IMR-90 (cell line): ENCODE results near the gene SLCO1B1. TPM values are rescaled to one million over a fixed set of nuclear protein-coding genes. Genes with fewer than 3 reads are reported as not detected.

Experiments used
- ATAC-seq: fragments of 200-7000 bp; cut with Tn5 transposase; 2 replicates; pipeline ENCODE4 v1.9.1; 2020; ENCODE audit warnings: low read depth, mild to moderate bottlenecking, moderate library complexity
- BruUV-seq: library from RNA; stranded (reverse); fragments of 400-500 nt; replicated peaks from 2 replicates; lab custom pipeline; 2021; lab: Mats Ljungman, UMichigan
- CTCF ChIA-PET: fragments of 300-600 bp; formaldehyde crosslinking; extraction: SDS; loops from one replicate; lab custom pipeline; 2021; ENCODE audit warnings: antibody characterized with exemption; lab: Yijun Ruan, JAX
- POLR2A ChIA-PET: fragments of 300-600 bp; sonication (Branson Sonifier 250); formaldehyde crosslinking; loops from one replicate; lab custom pipeline; 2022; ENCODE audit warnings: antibody characterized with exemption; ENCODE audit not compliant: unreplicated experiment; lab: Charles Lee
- DNase-seq: peaks from one replicate; pipeline ENCODE4 v3.0.0; 2013
- H2AFZ ChIP-seq: replicated peaks from 2 replicates; pipeline ENCODE3; 2013; ENCODE audit warnings: low read length, mild to moderate bottlenecking; ENCODE audit not compliant: poor library complexity
- H2AK5ac ChIP-seq: 2 replicates; pipeline ENCODE4 v1.6.1; 2013; ENCODE audit warnings: low read depth, low read length, inconsistent platforms
- H2AK9ac ChIP-seq: replicated peaks from 2 replicates; pipeline ENCODE3; 2013; ENCODE audit warnings: mild to moderate bottlenecking, low read depth, low read length, moderate library complexity; ENCODE audit not compliant: poor library complexity
- H2BK120ac ChIP-seq: 2 replicates; pipeline ENCODE4 v1.6.1; 2013; ENCODE audit warnings: low read depth, low read length, inconsistent platforms
- H2BK15ac ChIP-seq: 3 replicates; pipeline ENCODE4 v1.6.1; 2013; ENCODE audit warnings: low read depth, low read length, inconsistent platforms
- H2BK20ac ChIP-seq: 2 replicates; pipeline ENCODE4 v1.6.1; 2013; ENCODE audit warnings: low read depth, mild to moderate bottlenecking, inconsistent platforms, low read length, moderate library complexity
- H2BK5ac ChIP-seq: 2 replicates; pipeline ENCODE4 v1.6.1; 2013; ENCODE audit warnings: mild to moderate bottlenecking, low read depth, low read length, inconsistent platforms; ENCODE audit not compliant: poor library complexity, severe bottlenecking
- H3K14ac ChIP-seq: replicated peaks from 2 replicates; pipeline ENCODE4 v1.6.1; 2013; ENCODE audit warnings: low read depth, low read length, inconsistent platforms
- H3K18ac ChIP-seq: 2 replicates; pipeline ENCODE4 v1.6.1; 2013; ENCODE audit warnings: low read depth, low read length, control low read depth
- H3K23ac ChIP-seq: 2 replicates; pipeline ENCODE4 v1.6.1; 2013; ENCODE audit warnings: low read depth, low read length, inconsistent platforms
- H3K27ac ChIP-seq: 2 replicates; pipeline ENCODE4 v1.5.1; 2013; ENCODE audit warnings: mild to moderate bottlenecking, control low read depth, low read length; ENCODE audit not compliant: insufficient read depth
- H3K27me3 ChIP-seq: 2 replicates; pipeline ENCODE4 v1.6.1; 2013; ENCODE audit warnings: low read length; ENCODE audit not compliant: control insufficient read depth, insufficient read depth
- H3K36me3 ChIP-seq: 2 replicates; pipeline ENCODE4 v1.6.1; 2013; ENCODE audit warnings: low read length, mixed read lengths; ENCODE audit not compliant: control insufficient read depth, insufficient read depth
- H3K4ac ChIP-seq: 2 replicates; pipeline ENCODE4 v1.6.1; 2013; ENCODE audit warnings: low read depth, low read length, inconsistent platforms
- H3K4me1 ChIP-seq: 2 replicates; pipeline ENCODE4 v1.6.1; 2013; ENCODE audit warnings: low read length, mixed read lengths; ENCODE audit not compliant: control insufficient read depth, insufficient read depth
- H3K4me2 ChIP-seq: 2 replicates; pipeline ENCODE4 v1.6.1; 2013; ENCODE audit warnings: low read depth, mild to moderate bottlenecking, control low read depth, low read length, moderate library complexity
- H3K4me3 ChIP-seq: 2 replicates; pipeline ENCODE4 v1.5.1; 2013; ENCODE audit warnings: low read depth, mild to moderate bottlenecking, control low read depth, low read length, moderate library complexity; ENCODE audit not compliant: insufficient read depth
- H3K56ac ChIP-seq: 2 replicates; pipeline ENCODE4 v1.6.1; 2013; ENCODE audit warnings: low read length, inconsistent platforms; ENCODE audit not compliant: insufficient read depth; ENCODE audit errors: extremely low read depth
- H3K79me1 ChIP-seq, 2 experiments: 2 replicates each; pipeline ENCODE4 v1.6.1; 2013; ENCODE audit warnings: low read length in 2 of 2, inconsistent platforms in 1 of 2, low read depth in 1 of 2
- H3K9ac ChIP-seq: 2 replicates; pipeline ENCODE4 v1.6.1; 2013; ENCODE audit warnings: low read depth, low read length, control low read depth
- H3K9me1 ChIP-seq: 2 replicates; pipeline ENCODE4 v1.6.1; 2013; ENCODE audit warnings: low read length, inconsistent platforms; ENCODE audit not compliant: insufficient read depth
- H3K9me3 ChIP-seq: 2 replicates; pipeline ENCODE4 v1.6.1; 2013; ENCODE audit warnings: low read length; ENCODE audit not compliant: control insufficient read depth, insufficient read depth
- H4K20me1 ChIP-seq: 2 replicates; pipeline ENCODE4 v1.6.1; 2013; ENCODE audit warnings: low read length, inconsistent platforms; ENCODE audit not compliant: insufficient read depth
- H4K5ac ChIP-seq: 2 replicates; pipeline ENCODE4 v1.6.1; 2013; ENCODE audit warnings: mild to moderate bottlenecking, low read depth, low read length, control low read depth
- H4K8ac ChIP-seq, 2 experiments: 2 replicates each; pipeline ENCODE4 v1.6.1; 2013; ENCODE audit warnings: low read depth in 2 of 2, low read length in 2 of 2, control low read depth in 1 of 2, inconsistent platforms in 1 of 2
- H4K91ac ChIP-seq: 2 replicates; pipeline ENCODE4 v1.6.1; 2013; ENCODE audit warnings: low read depth, low read length, inconsistent platforms; ENCODE audit not compliant: insufficient read depth
- BHLHE40 ChIP-seq: fragments of 150-350 bp; IDR thresholded peaks from 2 replicates; pipeline ENCODE4 v1.6.1; 2016; ENCODE audit warnings: mild to moderate bottlenecking, low read depth, low read length
- CEBPB ChIP-seq: IDR thresholded peaks from 2 replicates; pipeline ENCODE4 v1.6.1; 2012; ENCODE audit warnings: low read depth, low read length, improper control_type of control experiment
- CHD1 ChIP-seq: IDR thresholded peaks from 2 replicates; pipeline ENCODE4 v1.6.1; 2012; ENCODE audit warnings: low read depth, low read length, improper control_type of control experiment
- CTCF ChIP-seq: conservative IDR thresholded peaks from 2 replicates; pipeline ENCODE4 v1.5.1; 2012; ENCODE audit warnings: mild to moderate bottlenecking, low read depth, low read length, improper control_type of control experiment
- ELK1 ChIP-seq: fragments of 150-350 bp; IDR thresholded peaks from 2 replicates; pipeline ENCODE4 v1.6.1; 2016; ENCODE audit warnings: low read depth, mild to moderate bottlenecking, low read length, moderate library complexity, borderline replicate concordance
- FOS ChIP-seq: fragments of 150-350 bp; IDR thresholded peaks from 2 replicates; pipeline ENCODE4 v1.6.1; 2016; ENCODE audit warnings: low read depth, low read length
- MAFK ChIP-seq: IDR thresholded peaks from 2 replicates; pipeline ENCODE4 v1.6.1; 2012; ENCODE audit warnings: low read depth, low read length, improper control_type of control experiment
- MXI1 ChIP-seq: IDR thresholded peaks from 2 replicates; pipeline ENCODE4 v1.6.1; 2012; ENCODE audit warnings: low read depth, mild to moderate bottlenecking, low read length, moderate library complexity, borderline replicate concordance
- NFE2L2 ChIP-seq: fragments of 150-350 bp; IDR thresholded peaks from 2 replicates; pipeline ENCODE4 v1.6.1; 2016; ENCODE audit warnings: low read depth, mild to moderate bottlenecking, low read length
- POLR2A ChIP-seq: IDR thresholded peaks from 2 replicates; pipeline ENCODE4 v1.6.1; 2012; ENCODE audit warnings: mild to moderate bottlenecking, low read depth, low read length
- RAD21 ChIP-seq: IDR thresholded peaks from 2 replicates; pipeline ENCODE4 v1.6.1; 2012; ENCODE audit warnings: low read length, improper control_type of control experiment
- RFX5 ChIP-seq: IDR thresholded peaks from 2 replicates; pipeline ENCODE4 v1.8.0; 2012; ENCODE audit warnings: low read depth, mild to moderate bottlenecking, low read length, moderate library complexity
- SMC3 ChIP-seq: fragments of 150-350 bp; IDR thresholded peaks from 2 replicates; pipeline ENCODE4 v1.6.1; 2016; ENCODE audit warnings: low read depth, mild to moderate bottlenecking, antibody characterized with exemption, low read length, moderate library complexity
- WGBS, 2 experiments: methylation state at CpG; one replicate each; pipeline versions ENCODE4 v1.1.5 to v1.1.7; 2013; ENCODE audit warnings: missing lambda C conversion rate in 2 of 2; ENCODE audit not compliant: insufficient read length in 1 of 2; ENCODE audit errors: extremely low coverage in 2 of 2; 5-methylcytosine and 5-hydroxymethylcytosine counted together
- dilution Hi-C: fragments of 300-500 bp; cut with HindIII; formaldehyde crosslinking; loops from one replicate; pipeline ENCODE4 v1.14.3; 2018; ENCODE audit warnings: low sequenced_read_pairs; ENCODE audit not compliant: unreplicated experiment
- in situ Hi-C: fragments of 300-500 bp; cut with MboI; formaldehyde crosslinking; loops from 3 replicates; pipeline ENCODE4 v1.14.3; 2019; ENCODE audit warnings: low sequenced_read_pairs, inconsistent platforms, mixed read lengths
- intact Hi-C: fragments of 100-400 bp; cut with micrococcal nuclease; formaldehyde crosslinking; loops from 2 replicates; pipeline ENCODE4 v1.10.0; 2022
- polyA plus RNA-seq, 3 experiments: library from polyadenylated mRNA; depleted of rRNA; stranded (reverse); fragments of >200 nt; gene quantifications; 2 replicates each; pipeline ENCODE4 v1.2.3, GENCODE V29; 2012; ENCODE audit warnings: low replicate concordance in 1 of 3
- total RNA-seq: library from RNA; depleted of rRNA; stranded (reverse); fragments of >200 nt; gene quantifications from 2 replicates; pipeline ENCODE4 v1.2.3, GENCODE V29; 2012

SLCO1B1 gene
- total and polyA plus RNA-seq, 2 of the 4 experiments (the other 2 are of a cell fraction) = not detected

- DNase-seq = no peak
- in situ Hi-C loops = no loop called here
- Histone ChIP-seq H3K4me2 (no peak overlapping the region), H2AK9ac (no peak overlapping the region), H2BK20ac (no peak overlapping the region), H3K79me1 (no peaks in the 10 kb centered on the region), H3K27ac (no peak overlapping the region), H3K23ac (no peak overlapping the region), H3K9ac (no peak overlapping the region), H2AFZ (no peak overlapping the region), H3K4ac (no peak overlapping the region), H3K36me3 (no peaks in the 10 kb centered on the region), H3K9me3 (peaks cover 5% of the 10 kb centered on the region; the same call in 1 of the 2 replicates), H3K9me1 (no peaks in the 10 kb centered on the region), H2BK5ac (no peak overlapping the region), H3K18ac (no peak overlapping the region), H3K27me3 (no peaks in the 10 kb centered on the region), H2BK15ac (no peak overlapping the region), H4K91ac (no peak overlapping the region), H3K4me1 (no peaks in the 10 kb centered on the region), H3K14ac (no peak overlapping the region), H2AK5ac (no peak overlapping the region), H3K56ac (no peak overlapping the region), H3K4me3 (no peak overlapping the region), H4K8ac (no peak overlapping the region), H4K5ac (no peak overlapping the region), H4K20me1 (no peaks in the 10 kb centered on the region), H2BK120ac (no peak overlapping the region)
- intact Hi-C loops = no loop called here
- POLR2A ChIA-PET = no interaction called here
- CTCF ChIA-PET = no interaction called here
- no peak for ATAC-seq
- TF ChIP-seq POLR2A (no peak), SMC3 (no peak), FOS (no peak), CEBPB (no peak), RFX5 (no peak), CTCF (no peak), ELK1 (no peak), CHD1 (no peak), MXI1 (no peak), MAFK (no peak), RAD21 (no peak), BHLHE40 (no peak), NFE2L2 (no peak)
- dilution Hi-C loops = no loop called here
- no CpG with 5 or more reads among the region's 4 CpGs for WGBS, 2 experiments
- BruUV-seq = no TSS peak
Observed at GRCh38 chr12:21239866-21240265, 108.9 kb downstream of the SLCO1B1 start.
